Stomach (tissue), 9 donors: ENCODE data around the gene DIRAS1. TPM values are rescaled to one million over a fixed set of nuclear protein-coding genes. Genes with fewer than 3 reads are reported as not detected.
A peak's percentile ranks its signal among the peaks of the same experiment; 100 is the strongest.
"Not testable (repeated sequence)": the region's sequence is repeated elsewhere in the genome, so short reads cannot be mapped to it uniquely, and the experiment has no call there.

ENCODE experiments used
- DNase-seq, 2 donors: peaks; one replicate each; pipeline versions ENCODE4 v3.0.0 to v3.0.0-alpha.2; 2013 to 2019
- H3K27ac ChIP-seq, 5 donors: fragments of 200-600 bp in 4 of 5; sonication (generic) in 4 of 5; one replicate each; pipeline ENCODE4 v1.5.1; 2013 to 2019; ENCODE audit warnings: mild to moderate bottlenecking in 1 of 5, moderate library complexity in 1 of 5
- H3K27me3 ChIP-seq, 3 donors: fragments of 200-600 bp; sonication (generic); one replicate each; pipeline ENCODE4 v1.5.1; 2017 to 2019; ENCODE audit warnings: mixed run types in 1 of 3
- H3K36me3 ChIP-seq, 4 donors: fragments of 200-600 bp; sonication (generic); 1 replicate in 3 of 4; 2 replicates in 1 of 4; pipeline ENCODE4 v1.5.1; 2016 to 2019
- H3K4me1 ChIP-seq, 4 donors: fragments of 200-600 bp; sonication (generic); one replicate each; pipeline ENCODE4 v1.5.1; 2016 to 2019
- H3K4me3 ChIP-seq, 4 donors: fragments of 200-600 bp; sonication (generic) in 3 of 4; one replicate each; pipeline ENCODE4 v1.5.1; 2016 to 2019; ENCODE audit warnings: mild to moderate bottlenecking in 1 of 4
- H3K9me3 ChIP-seq, 4 donors: fragments of 200-600 bp; sonication (generic); one replicate each; pipeline ENCODE4 v1.5.1; 2016 to 2019
- CTCF ChIP-seq, 7 experiments: fragments of 450-650 bp in 4 of 7; fragments of 200-600 bp in 3 of 7; sonication (generic) in 3 of 7; IDR thresholded peaks; one replicate each; pipeline ENCODE4 v1.5.1; 2016 to 2019; ENCODE audit warnings: antibody characterized with exemption in 7 of 7, control low read depth in 2 of 7, mild to moderate bottlenecking in 1 of 7
- EP300 ChIP-seq: sonication (generic); formaldehyde crosslinking; IDR thresholded peaks from one replicate; pipeline ENCODE4 v1.6.1; 2017; ENCODE audit warnings: antibody characterized with exemption
- POLR2A ChIP-seq, 4 donors: fragments of 450-650 bp; IDR thresholded peaks; one replicate each; pipeline ENCODE4 v1.6.1; 2016; ENCODE audit warnings: antibody characterized with exemption in 4 of 4, control low read depth in 2 of 4, mild to moderate bottlenecking in 1 of 4, moderate library complexity in 1 of 4
- POLR2AphosphoS5 ChIP-seq, 3 donors: sonication (generic); formaldehyde crosslinking; IDR thresholded peaks; one replicate each; pipeline ENCODE4 v1.6.1; 2016; ENCODE audit warnings: antibody characterized with exemption in 3 of 3
- WGBS, 5 donors: extraction: QIAGEN DNeasy Blood & Tissue Kit in 3 of 5; methylation state at CpG; one replicate each; pipeline versions ENCODE4 v1.1.5 to v1.1.7; 2013 to 2018; 5-methylcytosine and 5-hydroxymethylcytosine counted together
- intact Hi-C: fragments of 100-400 bp; cut with DNase I; formaldehyde crosslinking; loops from one replicate; pipeline ENCODE4 v1.15.1; 2023; ENCODE audit warnings: low total_unique reads
- polyA plus RNA-seq, 3 donors: library from polyadenylated mRNA; stranded (reverse); fragments of 200-250 nt; gene quantifications; one replicate each; pipeline ENCODE4 v1.2.3, GENCODE V29; 2013
- total RNA-seq, 5 donors: library from RNA; depleted of rRNA; stranded (reverse); fragments of >200 nt; gene quantifications; one replicate each; pipeline versions ENCODE4 v1.1.0 to v1.2.3, GENCODE V29; 2014 to 2016
- donor health status: healthy with polysubstance abuse.
- donor health status: Bipolar disorder and iron deficiency.
- donor health status: healthy.

The DIRAS1 gene
- total and polyA plus RNA-seq, 8 donors, result 0.73 to 8.4 (median 2.1) TPM; not detected in 1

DNA sequence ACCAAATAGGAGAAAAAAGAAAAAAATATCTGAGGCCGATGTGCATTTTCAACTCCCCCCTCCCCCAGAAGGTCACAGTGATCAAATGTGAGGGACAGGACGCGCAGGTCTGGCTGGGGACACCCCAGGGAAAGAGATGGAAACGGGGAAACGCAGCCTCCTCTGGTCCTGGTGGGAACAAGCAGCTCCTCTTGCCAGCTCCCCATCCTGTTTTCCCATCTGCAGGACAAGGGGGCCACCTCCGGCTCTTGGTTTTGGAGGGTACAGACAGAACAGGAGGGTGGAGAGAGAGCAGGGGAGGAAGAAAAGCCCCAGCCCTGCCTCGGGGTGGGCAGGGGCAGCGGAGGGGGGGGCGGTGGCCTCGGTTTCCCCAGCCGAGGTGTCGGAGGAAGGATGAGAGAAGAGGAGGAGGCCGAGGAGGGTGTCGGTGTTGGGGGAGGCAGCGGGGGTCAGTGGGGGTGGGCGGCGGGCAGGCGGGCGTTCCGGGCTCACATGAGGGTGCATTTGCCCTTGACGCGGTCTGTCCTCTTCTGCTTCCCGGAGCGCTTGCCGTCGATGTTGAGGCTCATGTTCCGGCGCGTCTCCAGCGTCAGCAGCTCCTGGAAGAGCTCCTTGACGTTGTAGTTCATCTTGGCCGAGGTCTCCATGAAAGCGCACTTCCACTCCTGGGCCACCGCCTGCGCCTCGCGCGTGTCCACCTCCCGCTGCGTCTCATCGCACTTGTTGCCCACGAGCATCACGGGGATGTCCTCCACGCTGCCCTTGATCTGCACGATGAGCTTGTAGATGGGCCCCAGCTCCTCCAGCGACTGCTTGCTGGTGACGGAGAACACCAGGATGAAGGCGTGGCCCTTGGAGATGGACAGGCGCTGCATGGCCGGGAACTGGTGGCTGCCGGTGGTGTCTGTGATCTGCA lies 4.2 kb downstream of the DIRAS1 start:
- Histone ChIP-seq H3K9me3 (peaks cover 6 to 13% (median 10%) of the 10 kb centered on the region in 4 donors), H3K4me3 (no peak overlapping the region), H3K27me3 (peaks cover 5 to 40% (median 26%) of the 10 kb centered on the region in 3 donors), H3K36me3 (no peaks in the 10 kb centered on the region), H3K4me1 (peaks cover 13 to 24% (median 21%) of the 10 kb centered on the region in 4 donors), H3K27ac (no peak overlapping the region)
- peak in 1 of 2 donors; percentile 1 for DNase-seq
- WGBS, 5 donors, result 89 to 91% (median 90%) methylated on average over 47 to 51 of the region's 51 CpGs
- intact Hi-C loops, result no loop called here
- TF ChIP-seq POLR2A (IDR thresholded peaks at IDR 0.05) (no peak), CTCF (IDR thresholded peaks at IDR 0.05) (no peak), POLR2AphosphoS5 (IDR thresholded peaks at IDR 0.05) (no peak), EP300 (no peak)

DNA sequence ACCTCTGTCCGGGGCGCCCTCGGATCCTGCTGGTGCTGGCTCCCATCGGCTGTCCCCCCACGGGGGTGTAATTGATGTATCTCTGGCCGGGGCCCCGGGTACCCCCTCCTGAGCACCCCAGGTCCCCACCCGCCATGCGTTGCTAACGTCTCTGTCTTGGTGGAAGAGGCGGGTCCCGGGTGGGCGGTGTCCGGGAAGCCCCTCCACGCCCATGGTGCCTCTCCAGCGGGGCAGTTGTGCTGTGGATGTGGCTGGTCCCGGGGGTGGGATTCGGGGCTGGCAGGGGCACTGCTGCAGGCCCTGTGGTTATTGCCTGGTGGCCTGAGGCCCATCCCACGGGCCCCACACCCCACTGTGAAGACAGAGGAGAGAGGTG lies 4.9 kb downstream of the DIRAS1 start:
- 87 to 95% (median 92%) methylated on average over 7 to 19 of the region's 19 CpGs for WGBS, 5 donors
- TF ChIP-seq EP300 (no peak), POLR2A (IDR thresholded peaks at IDR 0.05) (no peak), POLR2AphosphoS5 (IDR thresholded peaks at IDR 0.05) (no peak)
- intact Hi-C loops, result no loop called here
- H3K36me3 ChIP-seq, result no peaks in the 10 kb centered on the region
- no peak overlapping the region for H3K4me3 ChIP-seq
- peaks cover 5 to 33% (median 20%) of the 10 kb centered on the region in 3 donors for H3K27me3 ChIP-seq
- no peak for DNase-seq
- H3K27ac ChIP-seq, result no peak overlapping the region
- H3K4me1 ChIP-seq, result peaks cover 13 to 17% (median 15%) of the 10 kb centered on the region in 4 donors
- peaks cover 6 to 13% (median 10%) of the 10 kb centered on the region in 4 donors for H3K9me3 ChIP-seq

- TF ChIP-seq POLR2AphosphoS5 (IDR thresholded peaks at IDR 0.05) (no peak), CTCF (IDR thresholded peaks at IDR 0.05) (no peak), POLR2A (IDR thresholded peaks at IDR 0.05) (no peak)
- H3K4me1 ChIP-seq, result peaks cover 10 to 13% (median 11%) of the 10 kb centered on the region in 4 donors
- H3K4me3 ChIP-seq, result no peak overlapping the region
- WGBS, 5 donors, result 92 to 94% (median 92%) methylated on average over 11 to 12 of the region's 12 CpGs
- H3K27ac ChIP-seq, result no peak overlapping the region
- intact Hi-C loops, result no loop called here
- DNase-seq, result peak in 1 of 2 donors; percentile 1
- peaks cover 1 to 28% (median 15%) of the 10 kb centered on the region in 3 donors for H3K27me3 ChIP-seq
- H3K9me3 ChIP-seq, result peaks cover 6 to 13% (median 10%) of the 10 kb centered on the region in 4 donors
- H3K36me3 ChIP-seq, result no peaks in the 10 kb centered on the region
Observed at GRCh38 chr19:2715470-2716274, 5.5 kb downstream of the DIRAS1 start.

DNA sequence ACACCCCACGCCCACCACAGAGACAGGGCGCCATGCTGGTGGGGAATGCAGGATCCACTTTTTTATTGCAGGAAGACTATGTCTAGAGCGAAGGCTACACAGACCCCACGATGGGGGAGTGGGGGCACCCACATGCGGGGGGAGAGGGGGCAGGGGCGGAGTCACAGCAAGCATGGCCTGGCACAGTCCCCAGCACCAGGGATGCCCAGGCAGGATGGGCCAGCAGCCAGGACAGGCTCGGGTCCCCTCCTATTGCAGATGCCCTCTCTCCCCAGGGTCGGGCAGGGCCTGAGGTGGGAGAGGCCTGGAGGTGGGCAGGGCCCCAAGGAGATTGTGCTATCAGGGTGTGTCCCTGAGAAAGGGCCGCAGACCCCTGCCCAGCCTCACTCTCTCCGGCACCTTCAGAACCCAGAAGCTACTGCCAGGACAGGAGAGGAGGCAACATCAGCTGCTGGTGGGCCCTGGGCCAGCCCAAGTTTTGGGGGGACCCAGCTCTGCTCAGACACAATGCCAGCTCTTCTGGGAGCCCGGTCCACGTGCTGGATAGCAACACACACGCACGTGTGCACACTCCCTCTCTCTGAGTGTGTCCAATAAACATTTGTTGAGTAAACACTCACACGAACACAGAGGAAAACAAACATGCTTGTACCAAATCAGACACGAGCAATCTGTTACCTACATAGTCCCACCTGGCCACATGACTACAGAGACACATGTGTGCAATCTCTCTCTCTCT lies 6.5 kb downstream of the DIRAS1 start:
- H3K27ac ChIP-seq, result no peak overlapping the region
- peaks cover 0 to 4% (median 1%) of the 10 kb centered on the region in 4 donors for H3K4me1 ChIP-seq
- TF ChIP-seq POLR2AphosphoS5 (IDR thresholded peaks at IDR 0.05) (no peak), CTCF (IDR thresholded peaks at IDR 0.05) (no peak), EP300 (no peak), POLR2A (IDR thresholded peaks at IDR 0.05) (no peak)
- 66 to 79% (median 72%) methylated on average over 13 to 16 of the region's 16 CpGs for WGBS, 5 donors
- intact Hi-C loops, result no loop called here
- H3K4me3 ChIP-seq, result no peak overlapping the region
- H3K27me3 ChIP-seq, result peaks cover 0 to 19% (median 6%) of the 10 kb centered on the region in 3 donors
- peaks cover 6 to 13% (median 10%) of the 10 kb centered on the region in 4 donors for H3K9me3 ChIP-seq
- peak in 1 of 2 donors; percentile 1 for DNase-seq
- no peaks in the 10 kb centered on the region for H3K36me3 ChIP-seq

GRCh38 chr19:2714102-2714501 lies 7.1 kb downstream of the DIRAS1 start:
- DNase-seq, H3K27ac ChIP-seq, H3K4me3 ChIP-seq, H3K36me3 ChIP-seq, intact Hi-C loops, H3K4me1 ChIP-seq: not testable (repeated sequence)
- peaks cover 0 to 13% (median 0%) of the 10 kb centered on the region in 3 donors for H3K27me3 ChIP-seq
- H3K9me3 ChIP-seq, result peaks cover 6 to 13% (median 10%) of the 10 kb centered on the region in 4 donors
- WGBS, 5 donors, result 50 to 94% (median 67%) methylated on average over 1 of the region's 1 CpG

- intact Hi-C loops, H3K36me3 ChIP-seq: not testable (repeated sequence)
Observed at GRCh38 chr19:2713170-2713569, 8.0 kb downstream of the DIRAS1 start.

More at GRCh38 chr19:2713170-2713569, 8.0 kb downstream of the DIRAS1 start:
- peaks cover 6 to 13% (median 10%) of the 10 kb centered on the region in 4 donors for H3K9me3 ChIP-seq
- not testable (repeated sequence) for H3K27ac ChIP-seq, DNase-seq, H3K4me3 ChIP-seq, H3K4me1 ChIP-seq, H3K27me3 ChIP-seq
- WGBS, 5 donors, result 84 to 96% (median 91%) methylated on average over 3 of the region's 3 CpGs
